ENCODE data around the gene SLC2A13. TPM values are rescaled to one million over a fixed set of nuclear protein-coding genes. Genes with fewer than 3 reads are reported as not detected.

The SLC2A13 gene
- total and polyA plus RNA-seq, 4 donors: 3.2 to 21.4 (median 7.4) TPM

DNA sequence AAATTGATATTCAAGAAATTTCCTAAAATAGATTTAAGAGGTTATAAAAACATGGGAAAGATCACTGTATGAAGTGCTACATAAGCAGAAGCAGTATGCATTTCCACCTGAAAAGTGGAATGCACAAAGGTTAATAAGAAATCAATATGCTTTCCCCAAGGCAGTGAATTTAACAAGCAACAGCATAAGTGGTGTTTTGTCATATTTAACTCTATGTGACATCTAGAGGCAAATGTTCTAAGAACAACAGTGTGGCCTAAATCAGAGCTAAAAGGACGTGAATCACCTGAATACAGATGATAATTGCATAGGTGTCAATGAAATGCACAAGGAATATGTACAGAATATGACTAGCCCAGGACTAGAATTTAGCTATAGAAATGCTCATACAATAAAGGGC, 49.5 kb downstream of the SLC2A13 start:
- Histone ChIP-seq H3K4me1 (ENCODE audit: control insufficient read depth in 5 of 5, insufficient read depth in 5 of 5, low read length in 5 of 5) (peaks cover 0 to 5% (median 2%) of the 10 kb centered on the region in 5 donors), H3K27ac (ENCODE audit: low read depth in 1 of 2, low read length in 1 of 2) (no peak overlapping the region), H3K27me3 (ENCODE audit: control insufficient read depth in 3 of 3, insufficient read depth in 3 of 3, low read length in 2 of 3) (no peaks in the 10 kb centered on the region), H3K9me3 (ENCODE audit: control insufficient read depth in 4 of 4, insufficient read depth in 3 of 4, low read length in 3 of 4) (no peaks in the 10 kb centered on the region), H3K36me3 (ENCODE audit: control insufficient read depth in 4 of 4, insufficient read depth in 4 of 4, low read length in 4 of 4) (no peaks in the 10 kb centered on the region), H3K4me3 (no peak overlapping the region), H3K9ac (ENCODE audit: insufficient read depth in 1 of 2, low read length in 2 of 2) (no peak overlapping the region)
- no peak for TF ChIP-seq CTCF (IDR thresholded peaks at IDR 0.05; ENCODE audit: control extremely low read depth, extremely low read depth)
- DNase-seq (no peak), ATAC-seq (ENCODE audit: insufficient read depth, low FRiP score) (no peak)
- 90 to 95% methylated on average over 1 of the region's 1 CpG for WGBS, 2 donors

DNA sequence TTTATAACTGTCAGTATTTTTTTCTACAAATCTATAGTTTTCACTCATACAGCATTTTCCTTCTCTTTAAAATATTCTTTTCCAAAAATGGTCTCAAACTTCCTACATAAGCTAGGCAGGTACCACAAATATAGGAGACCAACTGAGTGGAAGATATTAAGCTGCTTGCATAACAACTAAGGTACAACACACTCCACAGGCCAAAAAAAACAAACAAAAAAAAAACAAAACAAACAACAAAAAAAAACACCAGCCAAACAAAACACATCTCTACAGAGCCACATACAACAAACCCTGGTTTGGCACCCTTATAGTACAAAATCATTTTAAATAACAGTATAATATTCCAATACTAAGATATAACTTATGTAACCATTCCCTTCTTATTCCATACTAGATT, 50.1 kb downstream of the SLC2A13 start:
- no peak overlapping the region for H3K4me3 ChIP-seq
- H3K36me3 ChIP-seq (ENCODE audit: control insufficient read depth in 4 of 4, insufficient read depth in 4 of 4, low read length in 4 of 4): no peaks in the 10 kb centered on the region
- no peak overlapping the region for H3K27ac ChIP-seq (ENCODE audit: low read depth in 1 of 2, low read length in 1 of 2)
- no peaks in the 10 kb centered on the region for H3K27me3 ChIP-seq (ENCODE audit: control insufficient read depth in 3 of 3, insufficient read depth in 3 of 3, low read length in 2 of 3)
- ATAC-seq (ENCODE audit: insufficient read depth, low FRiP score) (no peak), DNase-seq (no peak)
- peaks cover 0 to 5% (median 2%) of the 10 kb centered on the region in 5 donors for H3K4me1 ChIP-seq (ENCODE audit: control insufficient read depth in 5 of 5, insufficient read depth in 5 of 5, low read length in 5 of 5)
- H3K9me3 ChIP-seq (ENCODE audit: control insufficient read depth in 4 of 4, insufficient read depth in 3 of 4, low read length in 3 of 4): no peaks in the 10 kb centered on the region
- no peak overlapping the region for H3K9ac ChIP-seq (ENCODE audit: insufficient read depth in 1 of 2, low read length in 2 of 2)
- TF ChIP-seq CTCF (IDR thresholded peaks at IDR 0.05; ENCODE audit: control extremely low read depth, extremely low read depth): no peak

- H3K36me3 ChIP-seq (ENCODE audit: control insufficient read depth in 4 of 4, insufficient read depth in 4 of 4, low read length in 4 of 4): no peaks in the 10 kb centered on the region
- no peak overlapping the region for H3K4me3 ChIP-seq
- no peaks in the 10 kb centered on the region for H3K27me3 ChIP-seq (ENCODE audit: control insufficient read depth in 3 of 3, insufficient read depth in 3 of 3, low read length in 2 of 3)
- ATAC-seq (ENCODE audit: insufficient read depth, low FRiP score) (no peak), DNase-seq (no peak)
- no peaks in the 10 kb centered on the region for H3K9me3 ChIP-seq (ENCODE audit: control insufficient read depth in 4 of 4, insufficient read depth in 3 of 4, low read length in 3 of 4)
- no peak overlapping the region for H3K9ac ChIP-seq (ENCODE audit: insufficient read depth in 1 of 2, low read length in 2 of 2)
- H3K27ac ChIP-seq (ENCODE audit: low read depth in 1 of 2, low read length in 1 of 2): peak overlapping the region in 1 of 2 donors; percentile 45
- 77 to 83% methylated on average over 3 of the region's 3 CpGs for WGBS, 2 donors
- no peak for TF ChIP-seq CTCF (IDR thresholded peaks at IDR 0.05; ENCODE audit: control extremely low read depth, extremely low read depth)
- H3K4me1 ChIP-seq (ENCODE audit: control insufficient read depth in 5 of 5, insufficient read depth in 5 of 5, low read length in 5 of 5): peaks cover 0 to 5% (median 2%) of the 10 kb centered on the region in 5 donors
Measured at GRCh38 chr12:40055228-40055579, 50.7 kb downstream of the SLC2A13 start.

- TF ChIP-seq CTCF (IDR thresholded peaks at IDR 0.05; ENCODE audit: control extremely low read depth, extremely low read depth): no peak
- H3K27ac ChIP-seq (ENCODE audit: low read depth in 1 of 2, low read length in 1 of 2): peak overlapping the region in 1 of 2 donors; percentile 45
- H3K27me3 ChIP-seq (ENCODE audit: control insufficient read depth in 3 of 3, insufficient read depth in 3 of 3, low read length in 2 of 3): no peaks in the 10 kb centered on the region
- H3K4me1 ChIP-seq (ENCODE audit: control insufficient read depth in 5 of 5, insufficient read depth in 5 of 5, low read length in 5 of 5): peaks cover 0 to 5% (median 2%) of the 10 kb centered on the region in 5 donors
- 57 to 78% methylated on average over 6 of the region's 6 CpGs for WGBS, 2 donors
- peak; percentile 69 for ATAC-seq (ENCODE audit: insufficient read depth, low FRiP score)
- DNase-seq: peak; percentile 12 to 30 (median 25)
- no peaks in the 10 kb centered on the region for H3K9me3 ChIP-seq (ENCODE audit: control insufficient read depth in 4 of 4, insufficient read depth in 3 of 4, low read length in 3 of 4)
- H3K4me3 ChIP-seq: no peak overlapping the region
- no peaks in the 10 kb centered on the region for H3K36me3 ChIP-seq (ENCODE audit: control insufficient read depth in 4 of 4, insufficient read depth in 4 of 4, low read length in 4 of 4)
- no peak overlapping the region for H3K9ac ChIP-seq (ENCODE audit: insufficient read depth in 1 of 2, low read length in 2 of 2)
Measured at GRCh38 chr12:40054555-40055227, 51.2 kb downstream of the SLC2A13 start.

Measured in lung (tissue), 12 donors.